ENCODE results near the gene TENT4A.

DNA sequence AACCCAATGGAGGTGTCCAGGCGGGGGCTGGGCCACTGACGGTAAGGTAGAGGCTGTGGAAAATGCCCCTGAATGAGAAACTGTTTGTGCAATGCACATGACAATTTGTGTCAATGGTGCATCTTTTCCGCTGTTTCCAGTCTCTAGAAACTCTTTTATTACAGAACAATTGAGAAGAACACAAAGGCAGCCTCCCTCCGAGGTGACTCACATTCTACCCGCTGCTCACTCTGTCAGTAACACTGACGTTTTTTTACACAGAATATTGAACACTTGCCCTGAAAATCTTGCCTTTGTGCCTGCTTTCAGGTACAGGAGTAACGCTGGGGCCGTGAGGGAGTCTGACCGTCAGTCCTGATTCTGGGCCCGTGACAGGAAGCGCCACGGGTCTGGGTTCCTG, 11.7 kb upstream of the TENT4A start:
- no peak for TF ChIP-seq POLR2A (IDR thresholded peaks at IDR 0.05; ENCODE audit: low read length)
- no peak for TF ChIP-seq GATA1 (IDR thresholded peaks at IDR 0.05; ENCODE audit: low read depth, low read length)
